Suprapubic skin (tissue), 4 donors: ENCODE results near the gene NCKAP5.

ENCODE experiments used
- POLR2A ChIP-seq, 2 donors: fragments of 450-650 bp; IDR thresholded peaks; one replicate each; pipeline ENCODE4 v1.6.1; 2017; ENCODE audit warnings: antibody characterized with exemption in 2 of 2, mild to moderate bottlenecking in 2 of 2, moderate library complexity in 2 of 2
- POLR2AphosphoS5 ChIP-seq, 3 donors: sonication (generic); formaldehyde crosslinking; IDR thresholded peaks; one replicate each; pipeline ENCODE4 v1.6.1; 2017; ENCODE audit warnings: antibody characterized with exemption in 3 of 3
- TF ChIP-seq, protein P1 (sequence below), 2 donors: fragments of 200-600 bp in 1 of 2; fragments of 450-650 bp in 1 of 2; sonication (generic) in 1 of 2; IDR thresholded peaks; one replicate each; pipeline ENCODE4 v1.5.1; 2016 to 2019; ENCODE audit warnings: antibody characterized with exemption in 2 of 2, mild to moderate bottlenecking in 1 of 2, moderate library complexity in 1 of 2

DNA sequence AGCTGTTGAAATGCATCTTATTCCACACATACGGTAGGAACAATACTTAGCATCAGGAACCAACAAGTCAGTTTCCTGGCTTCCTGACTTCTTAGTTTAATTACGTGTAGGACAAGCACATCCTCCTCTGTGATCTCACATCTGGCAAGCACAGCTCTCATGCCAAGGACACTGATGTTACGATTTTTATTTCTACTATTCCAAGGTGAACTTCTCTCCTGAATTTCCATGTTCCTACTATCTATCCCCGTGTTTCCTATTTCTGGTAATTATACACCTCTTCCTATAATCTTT is 374.0 kb downstream of the NCKAP5 start:
- no peak for TF ChIP-seq POLR2AphosphoS5 (IDR thresholded peaks at IDR 0.05)
- TF ChIP-seq, protein P1, sequence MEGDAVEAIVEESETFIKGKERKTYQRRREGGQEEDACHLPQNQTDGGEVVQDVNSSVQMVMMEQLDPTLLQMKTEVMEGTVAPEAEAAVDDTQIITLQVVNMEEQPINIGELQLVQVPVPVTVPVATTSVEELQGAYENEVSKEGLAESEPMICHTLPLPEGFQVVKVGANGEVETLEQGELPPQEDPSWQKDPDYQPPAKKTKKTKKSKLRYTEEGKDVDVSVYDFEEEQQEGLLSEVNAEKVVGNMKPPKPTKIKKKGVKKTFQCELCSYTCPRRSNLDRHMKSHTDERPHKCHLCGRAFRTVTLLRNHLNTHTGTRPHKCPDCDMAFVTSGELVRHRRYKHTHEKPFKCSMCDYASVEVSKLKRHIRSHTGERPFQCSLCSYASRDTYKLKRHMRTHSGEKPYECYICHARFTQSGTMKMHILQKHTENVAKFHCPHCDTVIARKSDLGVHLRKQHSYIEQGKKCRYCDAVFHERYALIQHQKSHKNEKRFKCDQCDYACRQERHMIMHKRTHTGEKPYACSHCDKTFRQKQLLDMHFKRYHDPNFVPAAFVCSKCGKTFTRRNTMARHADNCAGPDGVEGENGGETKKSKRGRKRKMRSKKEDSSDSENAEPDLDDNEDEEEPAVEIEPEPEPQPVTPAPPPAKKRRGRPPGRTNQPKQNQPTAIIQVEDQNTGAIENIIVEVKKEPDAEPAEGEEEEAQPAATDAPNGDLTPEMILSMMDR (IDR thresholded peaks at IDR 0.05), result no peak
- no peak for TF ChIP-seq POLR2A (IDR thresholded peaks at IDR 0.05)
